HG03066 (cell line): Measurements from ENCODE around the gene NLRX1.
"Not testable (repeated sequence)": the region's sequence is repeated elsewhere in the genome, so short reads cannot be mapped to it uniquely, and the experiment has no call there.

Source experiments
- ATAC-seq: cut with Tn5 transposase; IDR thresholded peaks from one replicate; pipeline ENCODE4 v1.9.1; 2021; ENCODE audit warnings: low read depth; ENCODE audit not compliant: unreplicated experiment

Gene NLRX1

GRCh38 chr11:119205574-119206510 is 37.3 kb downstream of the NLRX1 start, which contains the start of gene CBL:
CBL (plus strand) TSS chr11:119206339; CDS start chr11:119206418, 79 bp downstream.
- peak; percentile 85 for ATAC-seq

DNA sequence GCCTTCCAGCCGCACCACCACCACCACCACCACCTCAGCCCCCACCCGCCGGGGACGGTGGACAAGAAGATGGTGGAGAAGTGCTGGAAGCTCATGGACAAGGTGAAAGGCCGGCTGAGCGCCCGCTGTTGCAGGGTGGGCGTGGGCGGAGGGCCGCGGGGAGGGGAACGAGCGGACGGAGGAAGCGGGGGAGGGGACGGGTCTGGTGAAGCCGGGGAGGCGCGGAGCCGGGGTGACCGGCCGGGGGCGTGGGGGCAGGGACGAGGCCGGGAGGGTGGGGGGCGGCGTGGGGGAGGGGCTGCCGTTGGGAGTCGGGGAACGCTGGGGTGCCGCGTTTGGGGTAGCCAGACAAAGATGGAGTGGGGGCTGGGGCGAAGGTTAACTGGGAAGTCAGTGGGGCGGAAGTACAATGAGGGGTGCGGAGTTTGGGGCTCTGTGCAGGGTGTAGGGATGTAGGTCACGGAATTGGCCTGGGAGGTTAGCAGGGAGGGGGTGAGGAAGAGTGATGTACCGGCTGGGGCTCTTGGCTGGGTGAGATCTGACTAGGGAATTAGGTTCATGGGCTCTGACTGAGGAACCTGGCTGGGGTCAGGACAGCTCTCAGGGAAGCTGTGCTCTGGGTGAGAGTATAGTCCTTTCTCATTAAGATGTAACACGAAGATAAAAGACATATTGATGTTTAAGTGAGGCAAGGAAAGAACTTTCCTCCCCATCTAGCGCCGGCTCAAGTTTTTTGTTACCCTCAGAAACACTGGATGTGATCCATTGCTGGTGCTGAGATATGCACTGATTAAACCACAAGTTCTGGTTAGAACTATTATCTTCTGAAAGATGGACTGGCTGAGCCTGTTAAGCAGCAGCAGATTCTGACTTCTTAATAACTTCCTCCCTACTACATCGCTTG is 38.2 kb downstream of the NLRX1 start:
- ATAC-seq = peak; percentile 31

GRCh38 chr11:119207415-119207960 is 39.0 kb downstream of the NLRX1 start:
- no peak for ATAC-seq

- no peak for ATAC-seq
Observed at GRCh38 chr11:119209186-119209585, 40.7 kb downstream of the NLRX1 start.

DNA sequence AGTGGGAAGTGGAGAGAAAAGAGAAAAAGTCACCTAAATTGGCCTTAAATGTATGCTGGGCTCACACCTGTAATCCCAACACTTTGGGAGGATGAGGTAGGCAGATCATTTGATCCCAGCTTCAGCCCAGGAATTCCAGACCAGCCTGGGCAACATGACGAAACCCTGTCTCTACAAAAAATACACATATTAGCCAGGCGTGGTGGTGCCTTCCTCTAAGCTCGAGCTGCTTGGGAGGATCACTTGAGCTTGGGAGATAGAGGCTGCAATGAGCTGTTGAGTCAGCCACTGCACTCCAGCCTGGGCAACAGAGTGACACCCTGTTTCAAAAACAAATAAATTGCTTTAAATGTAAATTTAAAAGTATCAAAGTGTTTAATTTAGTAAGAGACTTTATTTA is 41.5 kb downstream of the NLRX1 start:
- ATAC-seq = no peak

DNA sequence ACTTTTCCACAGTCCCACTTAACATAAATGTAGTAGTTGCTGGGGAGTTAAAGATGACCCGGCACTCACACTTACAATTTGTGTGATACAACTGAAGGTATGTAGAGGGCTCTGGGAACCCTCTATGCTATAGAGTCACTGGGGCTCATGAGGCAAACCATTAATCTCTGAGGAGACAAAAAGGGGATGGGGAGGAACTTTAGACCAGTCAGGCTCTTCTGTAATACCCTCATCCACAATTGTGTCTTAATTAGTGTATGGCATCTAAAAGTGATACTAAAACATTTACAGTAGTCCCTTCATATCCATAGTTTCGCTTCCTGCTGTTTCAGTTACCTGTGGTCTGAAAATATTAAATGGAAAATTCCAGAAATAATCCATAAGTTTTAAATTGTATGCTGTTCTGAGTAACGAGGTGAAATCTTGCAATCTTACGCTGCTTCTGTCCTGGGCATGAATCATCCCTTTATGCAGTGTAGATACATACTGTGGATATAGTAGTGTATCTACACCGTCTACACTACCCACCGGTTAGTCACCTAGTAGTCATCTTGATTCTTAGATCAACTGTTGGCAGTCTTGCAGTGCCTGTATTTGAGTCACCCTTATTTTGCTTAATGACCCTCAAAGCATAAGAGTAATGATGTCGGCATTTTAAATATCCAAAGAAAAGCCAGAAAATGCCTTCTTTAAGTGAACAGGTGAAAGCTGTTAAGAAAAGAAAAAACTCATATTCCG is 49.8 kb downstream of the NLRX1 start:
- no peak for ATAC-seq

GRCh38 chr11:119222308-119222707 is 53.8 kb downstream of the NLRX1 start:
- ATAC-seq = no peak

DNA sequence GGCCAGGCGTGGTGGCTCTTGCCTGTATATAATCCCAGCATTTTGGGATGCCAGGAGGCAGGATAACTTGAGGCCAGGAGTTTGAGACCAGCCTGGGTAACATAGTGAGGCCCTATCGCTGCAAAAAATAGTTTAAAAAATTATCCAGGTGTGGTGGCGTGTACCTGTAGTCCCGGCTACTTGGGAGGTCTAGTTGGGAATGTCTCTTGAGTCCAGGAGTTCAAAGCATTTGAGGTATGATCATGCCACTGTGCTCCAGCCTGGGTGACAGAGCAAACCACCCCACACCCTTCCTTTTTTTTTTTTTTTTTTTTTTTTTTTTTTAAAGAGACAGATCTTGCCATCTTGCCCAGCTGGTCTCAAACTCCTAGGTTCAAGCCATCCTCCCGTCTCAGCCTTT is 54.4 kb downstream of the NLRX1 start:
- ATAC-seq = no peak

- ATAC-seq = no peak
Observed at GRCh38 chr11:119223856-119224255, 55.3 kb downstream of the NLRX1 start.

DNA sequence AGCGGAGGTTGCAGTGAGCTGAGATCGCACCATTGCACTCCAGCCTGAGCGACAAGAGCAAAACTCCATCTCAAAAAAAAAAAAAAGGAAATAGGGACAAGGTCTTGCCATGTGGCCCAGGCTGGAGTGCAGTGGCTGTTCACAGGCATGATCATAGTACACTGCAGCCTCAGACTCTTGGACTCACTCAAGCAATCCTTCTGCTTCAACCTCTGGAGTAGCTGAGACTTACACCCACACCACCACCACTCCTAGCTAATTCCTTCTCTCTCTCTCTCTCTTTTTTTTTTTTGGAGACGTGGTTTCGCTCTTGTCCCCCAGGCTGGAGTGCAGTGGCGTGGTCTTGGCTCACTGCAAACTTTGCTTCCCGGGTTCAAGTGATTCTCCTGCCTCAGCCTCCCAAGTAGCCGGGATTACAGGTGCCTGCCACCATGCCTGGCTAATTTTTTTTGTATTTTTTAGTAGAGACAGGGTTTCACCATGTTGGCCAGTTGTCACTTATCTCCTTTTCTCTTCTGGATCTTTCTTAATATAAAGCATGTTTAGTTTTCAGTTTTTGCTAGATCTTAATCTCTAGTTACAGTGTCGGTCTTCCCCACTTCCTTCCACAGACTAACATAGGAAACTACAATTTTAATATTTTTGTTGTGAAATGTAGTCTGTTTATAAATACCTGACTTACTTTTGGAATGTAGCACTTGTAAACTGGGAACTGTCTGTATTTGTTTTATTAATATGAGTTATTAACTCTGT is 60.2 kb downstream of the NLRX1 start:
- not testable (repeated sequence) for ATAC-seq

DNA sequence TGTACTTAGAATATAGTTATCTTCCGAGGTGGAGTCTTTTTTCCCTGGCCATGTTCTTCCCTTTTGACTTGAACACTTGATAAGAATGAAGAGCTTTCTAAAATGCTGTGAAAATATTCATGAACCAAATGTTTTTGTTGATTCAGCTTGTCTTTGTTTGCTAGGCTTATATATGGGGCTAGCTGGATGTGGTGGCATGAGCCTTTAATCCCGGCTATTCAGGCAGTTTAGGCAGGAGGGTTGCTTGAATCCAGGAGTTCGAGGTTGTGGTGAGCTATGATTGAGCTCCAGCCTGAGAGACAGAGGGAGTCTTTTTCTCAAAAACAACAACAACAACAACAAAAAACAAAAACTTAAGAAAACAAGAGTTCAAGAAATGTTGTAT is 60.8 kb downstream of the NLRX1 start:
- no peak for ATAC-seq

DNA sequence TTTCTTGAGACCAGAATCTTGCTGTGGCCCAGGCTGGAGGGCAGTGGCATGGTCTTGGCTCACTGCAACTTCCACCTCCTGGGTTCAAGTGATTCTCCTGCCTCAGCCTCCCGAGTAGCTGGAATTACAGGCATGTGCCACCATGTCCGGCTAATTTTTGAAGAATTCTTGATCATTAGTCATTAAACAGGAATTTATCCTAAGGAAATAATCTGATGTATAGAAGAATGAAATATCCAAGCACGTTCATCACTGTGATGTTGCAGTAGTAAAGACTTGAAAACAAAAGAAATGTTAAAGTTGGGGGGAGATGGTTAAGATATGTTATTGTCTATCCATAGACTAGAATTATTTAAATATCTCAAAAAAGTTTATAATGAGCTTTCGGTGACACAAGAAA is 61.2 kb downstream of the NLRX1 start:
- ATAC-seq = no peak
